HAP-1 (cell line): ENCODE results near the gene LRRIQ1.
A peak's percentile ranks its signal among the peaks of the same experiment; 100 is the strongest.
"Not testable (repeated sequence)": the region's sequence is repeated elsewhere in the genome, so short reads cannot be mapped to it uniquely, and the experiment has no call there.

Source experiments
- DNase-seq, 2 experiments: peaks; one replicate each; pipeline ENCODE4 v3.0.0-alpha.2; 2016 to 2020; ENCODE audit warnings: low spot score in 2 of 2
- H3K27me3 ChIP-seq: fragments of 250-450 bp; sonication (Bioruptor Pico); 2 replicates; pipeline ENCODE4 v1.5.1; 2020; ENCODE audit warnings: low read depth, mild to moderate bottlenecking, moderate library complexity
- H3K36me3 ChIP-seq: fragments of 250-450 bp; sonication (Bioruptor Pico); replicated peaks from 2 replicates; pipeline ENCODE4 v1.5.1; 2020; ENCODE audit warnings: mild to moderate bottlenecking
- H3K4me1 ChIP-seq: fragments of 250-450 bp; sonication (Bioruptor Pico); 2 replicates; pipeline ENCODE4 v1.5.1; 2020; ENCODE audit warnings: mild to moderate bottlenecking
- H3K4me3 ChIP-seq: fragments of 250-450 bp; sonication (Bioruptor Pico); 2 replicates; pipeline ENCODE4 v1.5.1; 2020; ENCODE audit warnings: mild to moderate bottlenecking, moderate library complexity
- H3K9me3 ChIP-seq: fragments of 250-450 bp; sonication (Bioruptor Pico); 2 replicates; pipeline ENCODE4 v1.5.1; 2020; ENCODE audit warnings: mild to moderate bottlenecking, moderate library complexity
- in situ Hi-C: fragments of 300-500 bp; cut with MboI; formaldehyde crosslinking; loops from 3 replicates; pipeline ENCODE4 v1.14.3; 2020; ENCODE audit warnings: low sequenced_read_pairs, inconsistent platforms, mixed read lengths

The LRRIQ1 gene, protein sequence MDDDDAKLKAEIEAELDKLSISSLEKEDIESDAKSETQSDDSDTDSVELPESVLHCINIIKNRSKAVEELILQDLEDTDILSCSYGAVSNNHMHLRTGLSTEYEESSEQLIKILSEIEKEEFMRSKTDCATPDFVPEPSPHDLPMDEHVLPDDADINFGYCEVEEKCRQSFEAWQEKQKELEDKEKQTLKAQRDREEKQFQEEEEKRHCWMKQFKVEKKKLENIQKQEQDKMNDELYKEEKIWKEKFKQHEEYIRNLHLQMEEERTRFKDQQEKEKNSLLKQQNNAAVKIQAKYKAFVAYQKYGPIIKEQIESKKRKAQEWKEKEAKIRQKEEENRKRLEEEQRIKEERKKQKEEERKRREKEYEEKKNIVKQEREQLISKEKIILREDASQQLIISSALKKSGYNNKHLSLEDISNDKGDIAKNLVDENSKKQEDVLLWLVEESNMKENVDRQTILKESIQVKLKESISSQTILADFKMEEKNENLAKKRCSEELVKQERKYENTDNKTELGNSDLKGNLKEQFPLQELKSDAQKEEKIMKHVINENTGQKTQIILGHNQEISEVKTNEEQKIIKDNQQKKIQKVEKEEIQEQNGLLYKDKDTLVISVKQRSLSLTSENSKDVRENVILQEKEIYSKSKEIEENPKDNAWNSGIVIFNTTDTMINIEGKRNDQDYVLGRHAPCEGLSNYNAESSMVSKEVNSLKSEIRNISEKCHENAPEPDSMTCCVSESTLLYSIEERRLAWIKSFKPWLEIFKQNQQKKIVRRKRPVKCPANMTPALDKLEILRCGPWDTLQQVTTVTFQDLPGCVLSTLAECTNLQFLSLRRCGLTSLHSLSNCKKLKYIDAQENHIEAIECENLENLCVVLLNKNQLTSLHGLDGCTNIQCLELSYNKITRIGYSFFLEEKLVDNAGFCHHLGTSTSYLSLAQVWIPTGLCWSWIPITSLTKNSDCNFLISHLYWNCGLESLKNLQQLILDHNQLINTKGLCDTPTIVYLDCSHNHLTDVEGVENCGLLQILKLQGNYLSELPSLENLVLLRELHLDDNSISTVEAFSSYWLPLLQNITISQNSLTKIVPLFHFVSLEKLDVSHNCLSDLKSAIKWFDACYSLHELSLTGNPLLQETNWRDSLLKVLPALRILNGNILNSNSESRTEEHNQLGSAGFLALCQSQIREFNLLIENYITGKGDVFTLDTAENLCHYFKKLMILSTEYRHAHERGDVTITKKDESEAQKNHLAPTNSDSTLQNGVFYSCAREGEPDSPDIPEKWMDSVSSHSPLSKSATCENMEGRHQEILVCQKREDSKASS (N-terminal part only)

DNA sequence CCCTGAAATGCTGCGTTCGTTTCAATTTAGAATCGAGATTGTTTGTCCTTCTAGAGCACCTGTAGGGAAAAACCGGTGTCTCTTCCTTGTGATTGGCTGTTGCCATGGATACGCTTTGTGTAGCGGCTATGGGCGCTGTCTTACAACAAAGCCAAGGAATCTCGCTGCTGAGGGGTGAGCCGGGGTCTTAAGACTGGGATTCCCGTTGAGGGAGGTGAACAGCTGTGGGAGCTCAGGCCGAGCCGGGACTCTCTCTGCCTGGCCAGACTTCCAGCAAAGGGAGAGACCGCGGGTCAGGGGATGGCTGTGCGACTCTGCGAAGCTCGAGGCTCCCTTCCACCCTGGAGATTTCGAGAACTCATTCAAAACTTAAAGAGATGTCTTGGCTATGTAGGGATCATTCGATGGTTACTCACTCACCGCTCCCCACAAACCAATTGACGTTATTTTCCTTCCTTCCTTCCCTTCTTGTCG lies at the start of gene LRRIQ1, which contains the start of gene TSPAN19:
Gene LRRIQ1 (plus strand): TSS at position 118 of the 474 bp plus-strand sequence. CDS start 1,826 bp downstream, outside the sequence.
Gene TSPAN19 (minus strand): TSS at position 44 of the 474 bp plus-strand sequence. CDS start 6,331 bp downstream, outside the sequence.
- in situ Hi-C loops = no loop called here
- Histone ChIP-seq H3K4me3 (peak within 1 kb of the TSS; percentile 45), H3K27me3 (no peaks in the 10 kb centered on the region), H3K9me3 (no peaks in the 10 kb centered on the region), H3K4me1 (peaks cover 5% of the 10 kb centered on the region), H3K36me3 (no peaks in the 10 kb centered on the region)
- DNase-seq = peak; percentile 91

DNA sequence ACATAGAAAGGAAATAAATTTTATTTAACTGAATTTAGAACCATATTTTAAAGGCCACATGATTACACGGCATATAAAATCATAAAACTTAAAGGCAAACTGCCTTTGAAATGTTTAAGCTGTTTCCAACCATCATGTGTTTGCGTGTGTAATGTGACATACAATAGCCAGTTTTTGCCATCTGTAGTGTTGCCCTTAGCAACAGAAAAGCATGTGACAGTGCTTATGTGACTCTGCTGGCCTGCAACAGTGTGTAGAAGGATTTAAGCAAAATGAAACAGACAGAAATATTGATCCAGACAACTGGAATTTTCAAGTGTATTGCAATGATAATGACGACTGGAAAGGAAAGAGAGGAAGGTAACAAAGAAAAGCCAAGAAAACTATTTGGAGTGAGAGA lies 49.6 kb upstream of the LRRIQ1 start:
- H3K4me1 ChIP-seq = peaks cover 12% of the 10 kb centered on the region

DNA sequence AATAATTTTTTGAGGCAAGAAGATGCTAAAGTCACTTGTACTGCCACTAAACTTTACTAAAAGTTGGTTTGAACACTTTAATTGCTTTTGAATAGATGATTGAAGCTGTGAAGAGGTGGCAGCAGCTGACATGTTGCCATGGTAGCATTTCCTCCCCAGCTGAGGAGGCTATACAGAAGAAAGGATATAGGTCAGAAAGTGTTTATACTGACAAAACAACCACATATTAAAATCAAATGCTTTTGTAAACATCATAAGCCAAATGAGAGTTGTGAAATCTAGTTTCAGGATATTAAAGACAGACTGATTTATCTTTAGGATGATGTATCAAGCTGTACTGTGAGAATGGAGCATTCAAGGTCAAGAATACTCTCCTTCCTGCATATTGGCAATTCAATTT lies 41.7 kb upstream of the LRRIQ1 start:
- DNase-seq = no peak
- Histone ChIP-seq H3K27me3 (no peaks in the 10 kb centered on the region), H3K4me1 (no peaks in the 10 kb centered on the region), H3K4me3 (no peak overlapping the region), H3K9me3 (no peaks in the 10 kb centered on the region), H3K36me3 (no peaks in the 10 kb centered on the region)
- in situ Hi-C loops = no loop called here

More for the DNA sequence above, 49.6 kb upstream of the LRRIQ1 start:
- DNase-seq = peak; percentile 43 to 59
- H3K4me3 ChIP-seq = no peak overlapping the region
- no peaks in the 10 kb centered on the region for H3K27me3 ChIP-seq
- in situ Hi-C loops = no loop called here
- H3K9me3 ChIP-seq = no peaks in the 10 kb centered on the region
- H3K36me3 ChIP-seq = no peaks in the 10 kb centered on the region

DNA sequence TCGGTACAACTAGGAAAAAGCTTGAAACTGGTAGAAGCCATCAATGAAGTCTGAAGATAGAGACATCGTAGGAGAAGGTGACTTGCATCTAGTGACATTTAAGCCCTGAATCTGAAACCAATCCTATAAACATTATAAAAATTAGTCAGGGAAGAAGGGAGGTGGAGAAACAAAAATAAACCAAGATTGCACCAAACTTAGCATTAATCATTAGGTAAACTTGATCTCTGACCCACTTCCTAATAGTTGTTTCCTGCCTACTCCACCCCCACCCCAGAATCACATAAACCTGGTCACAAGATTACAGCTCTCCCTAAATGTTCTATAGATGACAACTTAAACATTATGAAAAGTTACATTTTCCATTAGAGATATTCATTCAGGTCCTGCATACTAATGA lies 40.5 kb upstream of the LRRIQ1 start:
- Histone ChIP-seq H3K4me1 (no peaks in the 10 kb centered on the region), H3K27me3 (no peaks in the 10 kb centered on the region), H3K9me3 (no peaks in the 10 kb centered on the region), H3K36me3 (no peaks in the 10 kb centered on the region), H3K4me3 (no peak overlapping the region)
- no peak for DNase-seq
- in situ Hi-C loops = no loop called here

DNA sequence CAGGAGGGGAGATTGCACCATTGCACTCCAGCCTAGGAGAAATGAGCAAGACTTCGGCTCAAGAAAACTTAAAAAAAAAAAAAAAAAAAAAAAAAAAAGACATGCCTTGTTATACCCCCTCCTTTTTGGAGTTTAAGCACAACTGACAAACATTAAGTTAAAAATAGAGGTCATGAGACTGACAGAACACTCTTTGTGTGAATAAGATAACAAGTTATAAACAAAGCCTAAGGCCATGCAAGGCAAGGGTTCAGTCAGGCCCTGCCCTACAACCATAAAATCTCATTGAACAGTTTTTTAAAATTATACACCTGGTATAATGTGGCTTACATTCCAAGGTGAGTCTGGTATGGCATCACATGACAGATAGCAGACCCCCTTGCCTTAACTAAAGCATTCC lies 39.4 kb upstream of the LRRIQ1 start:
- DNase-seq = no peak
- Histone ChIP-seq H3K4me3 (no peak overlapping the region), H3K27me3 (no peaks in the 10 kb centered on the region), H3K36me3 (no peaks in the 10 kb centered on the region), H3K4me1 (no peaks in the 10 kb centered on the region), H3K9me3 (no peaks in the 10 kb centered on the region)
- in situ Hi-C loops = no loop called here

DNA sequence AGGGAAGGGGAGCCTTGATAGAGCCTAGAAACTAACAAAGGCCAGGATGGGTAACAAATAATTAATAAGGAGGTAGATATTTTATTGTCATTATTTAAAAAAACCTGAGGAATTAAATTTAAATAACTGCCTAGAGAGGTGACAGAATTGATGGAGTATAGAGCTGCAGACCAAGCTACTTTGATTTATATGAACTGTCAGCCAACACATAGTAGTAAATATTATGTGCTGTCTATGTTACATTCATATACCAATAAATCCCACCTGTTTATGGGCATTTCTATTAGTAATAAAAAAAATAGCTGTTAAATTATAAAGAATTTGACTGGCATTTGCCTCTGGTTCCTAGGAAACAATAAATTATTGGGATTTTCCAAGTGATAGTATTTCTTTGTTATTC lies 37.8 kb upstream of the LRRIQ1 start:
- no peak for DNase-seq
- Histone ChIP-seq H3K9me3 (no peaks in the 10 kb centered on the region), H3K4me3 (no peak overlapping the region), H3K36me3 (no peaks in the 10 kb centered on the region), H3K27me3 (no peaks in the 10 kb centered on the region), H3K4me1 (no peaks in the 10 kb centered on the region)
- in situ Hi-C loops = no loop called here

DNA sequence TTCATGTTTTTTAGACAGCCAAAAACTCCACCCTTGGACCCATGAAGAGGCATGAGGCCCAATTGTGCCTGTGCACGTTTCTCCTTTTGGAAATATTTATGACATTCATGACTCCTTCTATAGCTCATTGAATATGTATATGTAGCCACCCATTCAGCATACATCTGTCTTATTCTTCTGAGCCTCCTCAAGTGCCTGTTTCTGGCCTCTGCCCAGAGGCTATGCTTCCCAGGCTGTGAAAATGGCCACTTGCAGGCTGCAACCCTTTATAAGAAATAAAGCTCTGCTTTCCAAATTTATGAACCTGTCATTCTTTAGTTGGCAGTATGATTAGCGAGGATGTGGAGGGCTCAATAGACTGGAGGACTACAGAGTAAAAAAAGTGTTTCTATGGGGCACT lies 35.4 kb upstream of the LRRIQ1 start:
- in situ Hi-C loops = no loop called here
- H3K4me3 ChIP-seq = no peak overlapping the region
- H3K27me3 ChIP-seq = no peaks in the 10 kb centered on the region
- no peaks in the 10 kb centered on the region for H3K4me1 ChIP-seq
- H3K9me3 ChIP-seq = no peaks in the 10 kb centered on the region
- DNase-seq = peak; percentile 51 to 54
- H3K36me3 ChIP-seq = no peaks in the 10 kb centered on the region

DNA sequence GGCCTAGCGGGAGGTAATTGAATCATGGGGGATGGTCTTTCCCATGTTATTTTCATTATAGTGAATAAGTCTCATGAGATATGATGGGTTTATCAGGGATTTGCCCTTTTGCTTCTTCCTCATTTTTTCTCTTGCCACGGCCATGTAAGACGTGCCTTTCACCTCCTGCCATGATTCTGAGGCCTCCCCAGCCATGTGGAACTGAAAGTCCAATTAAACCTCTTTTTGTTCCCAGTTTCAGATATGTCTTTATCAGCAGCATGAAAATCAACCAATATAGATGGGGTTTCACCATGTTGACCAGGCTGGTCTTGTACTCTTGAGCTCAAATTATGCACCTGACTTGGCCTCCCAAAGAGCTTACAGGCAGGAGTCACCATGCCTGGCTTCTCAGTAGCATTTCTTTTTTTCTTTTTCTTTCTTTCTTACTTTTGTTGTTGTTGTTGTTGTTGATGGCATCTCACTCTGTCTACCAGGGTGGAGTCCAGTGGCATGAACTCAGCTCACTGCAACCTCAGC lies 33.3 kb upstream of the LRRIQ1 start:
- DNase-seq = no peak
- no peaks in the 10 kb centered on the region for H3K27me3 ChIP-seq
- H3K4me3 ChIP-seq = no peak overlapping the region
- H3K4me1 ChIP-seq = no peaks in the 10 kb centered on the region
- H3K36me3 ChIP-seq = no peaks in the 10 kb centered on the region
- no peaks in the 10 kb centered on the region for H3K9me3 ChIP-seq
- in situ Hi-C loops = no loop called here

DNA sequence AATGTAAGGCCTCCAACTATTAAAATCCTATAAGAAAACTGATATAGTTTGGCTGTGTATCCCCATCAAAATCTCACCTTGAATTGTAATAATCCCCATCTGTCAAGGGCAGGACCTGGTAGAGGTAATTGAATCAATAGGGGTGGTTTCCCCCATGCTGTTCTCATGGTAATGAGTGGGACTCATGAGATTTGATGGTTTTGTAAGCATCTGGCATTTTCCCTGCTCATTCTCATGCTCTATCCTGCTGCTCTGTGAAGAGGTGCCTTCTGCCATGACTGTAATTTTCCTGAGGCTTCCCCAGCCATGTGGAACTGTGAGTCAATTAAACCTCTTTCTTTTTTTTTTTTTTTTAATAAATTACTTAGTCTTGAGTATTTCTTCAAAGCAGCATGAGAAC lies 31.9 kb upstream of the LRRIQ1 start:
- no peaks in the 10 kb centered on the region for H3K9me3 ChIP-seq
- no peaks in the 10 kb centered on the region for H3K36me3 ChIP-seq
- H3K4me1 ChIP-seq = no peaks in the 10 kb centered on the region
- H3K4me3 ChIP-seq = no peak overlapping the region
- in situ Hi-C loops = no loop called here
- H3K27me3 ChIP-seq = no peaks in the 10 kb centered on the region
- DNase-seq = no peak

DNA sequence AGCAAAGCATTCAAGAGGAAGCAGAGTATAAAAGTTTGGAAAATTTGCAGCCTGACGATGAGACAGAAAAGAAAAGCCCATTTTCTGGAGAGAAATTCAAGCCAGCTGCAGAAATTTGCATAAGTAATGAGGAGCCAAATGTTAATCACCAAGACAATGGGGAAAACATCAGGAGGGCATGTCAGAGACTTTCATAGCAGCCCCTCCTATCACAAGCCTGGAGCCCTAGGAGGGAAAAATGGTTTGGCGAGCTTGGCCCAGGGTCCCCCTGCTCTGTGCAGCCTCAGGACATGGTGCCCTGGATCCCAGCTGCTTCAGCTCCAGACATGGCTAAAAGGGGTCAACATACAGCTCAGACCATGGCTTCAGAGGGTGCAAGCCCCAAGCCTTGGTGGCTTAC lies 31.1 kb upstream of the LRRIQ1 start:
- H3K36me3 ChIP-seq, H3K4me1 ChIP-seq, H3K27me3 ChIP-seq, DNase-seq, in situ Hi-C loops, H3K4me3 ChIP-seq, H3K9me3 ChIP-seq: not testable (repeated sequence)

DNA sequence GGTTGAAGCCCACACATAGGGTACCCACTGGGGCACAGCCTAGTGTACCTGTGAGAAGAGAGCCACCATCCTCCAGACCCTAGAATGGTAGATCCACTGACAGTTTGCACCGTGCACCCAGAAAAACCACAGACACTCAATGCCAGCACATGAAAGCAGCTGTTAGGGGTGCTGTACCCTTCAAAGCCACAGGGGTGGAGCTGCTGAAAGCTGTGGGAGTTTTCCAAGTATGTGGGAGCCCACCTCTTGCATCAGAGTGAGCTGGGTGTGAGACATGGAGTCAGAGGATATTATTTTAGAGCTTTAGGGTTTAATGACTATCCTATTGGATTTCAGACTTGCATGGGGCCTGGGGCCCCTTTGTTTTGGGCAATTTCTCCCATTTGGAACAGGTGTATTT lies 30.5 kb upstream of the LRRIQ1 start:
- H3K27me3 ChIP-seq = no peaks in the 10 kb centered on the region
- in situ Hi-C loops = no loop called here
- no peaks in the 10 kb centered on the region for H3K4me1 ChIP-seq
- no peak overlapping the region for H3K4me3 ChIP-seq
- H3K36me3 ChIP-seq = no peaks in the 10 kb centered on the region
- H3K9me3 ChIP-seq = no peaks in the 10 kb centered on the region
- DNase-seq = no peak

DNA sequence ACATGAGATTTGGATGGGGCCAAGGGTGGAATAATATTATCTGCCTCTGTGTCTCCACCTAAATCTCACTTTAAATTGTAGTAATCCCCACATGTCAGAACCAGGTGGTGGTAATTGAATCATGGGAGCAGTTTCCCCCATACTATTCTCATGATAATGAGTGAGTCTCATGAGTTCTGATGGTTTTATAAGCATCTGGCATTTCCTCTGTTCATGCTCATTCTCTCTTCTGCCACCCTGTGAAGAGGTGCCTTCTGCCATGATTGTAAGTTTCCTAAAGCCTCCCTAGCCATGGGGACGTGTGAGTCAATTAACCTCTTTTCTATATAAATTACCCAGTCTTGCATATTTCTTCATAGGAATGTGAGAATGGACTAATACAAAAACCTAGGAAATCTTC lies 29.9 kb upstream of the LRRIQ1 start:
- Histone ChIP-seq H3K36me3 (no peaks in the 10 kb centered on the region), H3K9me3 (no peaks in the 10 kb centered on the region), H3K4me1 (no peaks in the 10 kb centered on the region), H3K27me3 (no peaks in the 10 kb centered on the region), H3K4me3 (no peak overlapping the region)
- in situ Hi-C loops = no loop called here
- no peak for DNase-seq

DNA sequence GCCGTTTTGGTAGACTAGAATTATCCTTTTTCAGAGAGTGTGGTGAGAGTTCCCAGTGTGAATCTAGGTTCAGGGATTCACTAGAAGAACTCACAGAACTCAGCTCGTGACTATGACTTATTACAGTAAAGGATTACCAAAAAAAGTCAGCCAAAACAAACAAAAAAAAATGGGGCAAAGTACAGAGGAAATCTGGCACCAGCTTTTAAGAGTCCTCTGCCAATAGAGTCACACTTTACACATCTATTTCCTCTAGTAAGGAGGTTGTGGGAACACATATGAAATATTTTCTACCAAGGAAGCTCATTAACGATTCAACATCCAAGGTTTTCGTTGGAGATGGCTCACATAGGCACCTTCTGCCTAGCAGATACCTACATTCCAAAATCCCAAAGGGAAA lies 28.3 kb upstream of the LRRIQ1 start:
- no peak overlapping the region for H3K4me3 ChIP-seq
- no peaks in the 10 kb centered on the region for H3K4me1 ChIP-seq
- no peaks in the 10 kb centered on the region for H3K9me3 ChIP-seq
- no peaks in the 10 kb centered on the region for H3K27me3 ChIP-seq
- no peak for DNase-seq
- H3K36me3 ChIP-seq = no peaks in the 10 kb centered on the region
- in situ Hi-C loops = no loop called here
